Measurements from ENCODE around the gene TMEM51.
A peak's percentile ranks its signal among the peaks of the same experiment; 100 is the strongest.

TMEM51 gene

DNA sequence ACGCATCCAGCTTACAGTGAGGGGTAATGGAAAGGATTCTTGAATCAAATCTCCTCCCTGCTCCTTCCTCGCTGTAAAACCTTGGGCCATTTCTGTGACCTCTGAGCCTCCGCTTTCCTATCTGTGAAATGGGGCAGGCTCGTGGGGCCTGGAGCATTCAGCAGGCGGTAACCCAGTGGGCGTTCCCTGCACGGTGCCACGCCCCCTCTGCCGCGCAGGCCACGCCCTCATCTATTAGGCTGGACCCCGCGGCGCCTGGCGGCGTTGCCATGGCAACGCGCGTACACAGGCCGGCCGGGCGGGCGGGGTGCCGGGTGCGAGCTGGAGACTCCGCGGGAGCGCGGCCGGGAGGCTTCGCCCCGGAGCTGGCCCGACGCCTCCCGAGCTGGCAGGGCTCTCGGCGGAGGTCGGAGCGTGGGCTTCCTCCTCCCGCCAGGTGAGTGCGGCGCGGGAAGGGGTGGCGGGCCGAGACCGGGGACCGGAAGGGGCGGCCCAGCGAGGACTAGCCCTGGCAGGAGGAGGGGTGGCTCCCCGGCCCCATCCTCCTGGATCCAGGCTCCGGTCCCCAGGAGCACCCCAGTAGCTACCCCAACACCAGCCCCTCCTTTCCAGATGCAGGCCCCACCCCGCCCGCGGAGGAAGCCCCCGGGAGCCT lies 93.5 kb downstream of the TMEM51 start, which contains the start of gene FHAD1:
Gene FHAD1, plus strand, starts transcription at position 264 of the 655 bp plus-strand sequence. CDS start 4,562 bp downstream, outside the sequence.
- DNase-seq (ENCODE audit: low read depth) = peak; percentile 36

GRCh38 chr1:15248216-15248615 lies 94.7 kb downstream of the TMEM51 start:
- no peak for DNase-seq (ENCODE audit: low read depth)

DNA sequence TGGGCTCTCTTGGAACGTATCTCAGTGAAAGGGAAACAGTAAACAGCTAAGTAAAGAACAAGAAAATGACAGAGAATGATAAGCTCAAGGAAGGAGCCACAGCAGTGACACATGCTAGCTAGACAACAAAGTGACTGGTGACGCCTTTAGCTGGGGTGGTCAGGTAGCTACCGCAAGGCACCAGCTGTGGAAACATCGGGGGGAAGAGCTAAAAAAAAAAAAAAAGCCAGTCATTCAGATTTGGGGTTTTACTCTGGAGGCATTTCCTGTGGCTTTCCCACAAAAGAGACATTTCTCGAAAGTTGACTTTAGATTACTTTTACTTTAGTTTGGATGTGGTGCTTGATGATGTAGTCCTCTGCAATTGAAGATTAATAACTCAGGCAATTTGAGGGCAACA lies 95.5 kb downstream of the TMEM51 start:
- no peak for DNase-seq (ENCODE audit: low read depth)

GRCh38 chr1:15251857-15252835 lies 98.6 kb downstream of the TMEM51 start:
- no peak for DNase-seq (ENCODE audit: low read depth)

DNA sequence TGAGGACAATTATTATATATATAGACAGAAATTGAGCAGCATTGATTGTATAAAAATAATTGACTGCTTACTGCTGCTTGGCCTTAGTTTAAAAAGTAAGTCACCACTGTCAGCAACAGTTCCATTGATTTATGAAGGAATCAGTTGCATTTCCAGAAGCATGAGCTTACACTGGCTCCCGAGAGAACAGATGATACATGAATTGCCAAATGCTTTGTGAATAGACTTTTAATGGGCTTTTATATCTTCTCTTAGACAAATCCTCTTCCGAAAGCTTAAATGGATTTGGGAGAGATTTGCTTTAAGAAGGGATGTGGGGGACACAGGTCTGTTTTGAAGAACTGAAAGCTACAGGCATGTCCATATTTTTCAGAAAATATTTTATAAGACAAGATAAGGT lies 101.0 kb downstream of the TMEM51 start:
- no peak for DNase-seq (ENCODE audit: low read depth)

- DNase-seq (ENCODE audit: low read depth) = no peak
These were observed 102.1 kb downstream of the TMEM51 start for GRCh38 chr1:15255582-15256149.

GRCh38 chr1:15256584-15256983 lies 103.0 kb downstream of the TMEM51 start:
- DNase-seq (ENCODE audit: low read depth) = no peak

GRCh38 chr1:15257309-15257708 lies 103.8 kb downstream of the TMEM51 start:
- no peak for DNase-seq (ENCODE audit: low read depth)

GRCh38 chr1:15258833-15259621 lies 105.5 kb downstream of the TMEM51 start:
- DNase-seq (ENCODE audit: low read depth) = no peak

DNA sequence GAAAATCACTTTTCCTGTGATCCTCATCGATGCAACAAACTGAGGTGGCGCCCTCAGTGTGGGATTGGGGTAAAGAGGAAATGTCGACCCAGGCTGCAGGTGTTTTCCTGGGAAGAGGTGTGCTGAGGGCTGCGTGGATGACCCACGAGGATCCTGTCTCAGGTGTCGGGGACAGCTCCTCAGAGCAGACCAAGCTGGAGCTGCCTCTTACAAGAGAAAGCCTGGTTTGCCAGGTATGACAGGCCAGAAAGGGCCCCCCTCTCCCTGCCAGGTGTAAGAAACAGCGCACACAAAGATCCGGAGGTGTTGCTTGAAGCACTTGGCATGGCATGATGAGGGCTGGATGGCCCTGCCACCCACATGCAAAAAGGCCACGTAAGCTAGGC lies 106.1 kb downstream of the TMEM51 start:
- no peak for DNase-seq (ENCODE audit: low read depth)

DNA sequence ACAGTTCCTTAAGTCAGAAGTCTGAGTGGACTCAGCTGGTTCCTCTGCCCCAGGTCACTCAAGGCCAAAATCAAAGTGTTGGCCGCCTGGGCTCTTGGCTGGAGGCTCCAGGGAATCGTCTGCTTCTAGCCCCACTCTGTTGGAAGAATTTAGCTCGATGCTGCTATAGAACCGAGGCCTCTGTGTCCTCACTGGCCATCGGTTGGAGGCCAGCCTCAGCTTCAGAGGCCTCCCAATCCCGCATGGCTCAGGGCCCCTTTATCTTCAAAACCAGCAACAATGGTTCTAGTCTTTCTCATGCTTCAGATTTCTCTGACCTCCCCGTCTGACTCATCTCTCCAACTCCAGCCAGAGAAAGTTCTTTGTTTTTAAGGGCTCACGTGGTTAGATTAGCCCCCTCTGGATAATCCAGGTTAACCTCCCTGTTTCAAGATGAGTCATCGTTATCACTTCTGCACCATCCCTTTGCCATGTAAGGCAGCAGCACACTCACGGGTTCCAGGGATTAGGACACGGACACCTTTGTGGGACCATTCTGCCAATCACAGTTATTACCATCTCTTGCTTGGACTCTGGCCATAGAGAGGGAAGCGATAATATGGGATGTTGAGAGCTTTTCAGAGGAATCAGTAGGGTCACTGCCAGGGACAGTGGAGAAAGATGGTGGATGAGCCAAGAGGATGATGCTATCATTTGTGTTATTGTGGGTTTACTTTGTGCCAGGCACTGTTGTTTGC lies 107.0 kb downstream of the TMEM51 start:
- no peak for DNase-seq (ENCODE audit: low read depth)

DNA sequence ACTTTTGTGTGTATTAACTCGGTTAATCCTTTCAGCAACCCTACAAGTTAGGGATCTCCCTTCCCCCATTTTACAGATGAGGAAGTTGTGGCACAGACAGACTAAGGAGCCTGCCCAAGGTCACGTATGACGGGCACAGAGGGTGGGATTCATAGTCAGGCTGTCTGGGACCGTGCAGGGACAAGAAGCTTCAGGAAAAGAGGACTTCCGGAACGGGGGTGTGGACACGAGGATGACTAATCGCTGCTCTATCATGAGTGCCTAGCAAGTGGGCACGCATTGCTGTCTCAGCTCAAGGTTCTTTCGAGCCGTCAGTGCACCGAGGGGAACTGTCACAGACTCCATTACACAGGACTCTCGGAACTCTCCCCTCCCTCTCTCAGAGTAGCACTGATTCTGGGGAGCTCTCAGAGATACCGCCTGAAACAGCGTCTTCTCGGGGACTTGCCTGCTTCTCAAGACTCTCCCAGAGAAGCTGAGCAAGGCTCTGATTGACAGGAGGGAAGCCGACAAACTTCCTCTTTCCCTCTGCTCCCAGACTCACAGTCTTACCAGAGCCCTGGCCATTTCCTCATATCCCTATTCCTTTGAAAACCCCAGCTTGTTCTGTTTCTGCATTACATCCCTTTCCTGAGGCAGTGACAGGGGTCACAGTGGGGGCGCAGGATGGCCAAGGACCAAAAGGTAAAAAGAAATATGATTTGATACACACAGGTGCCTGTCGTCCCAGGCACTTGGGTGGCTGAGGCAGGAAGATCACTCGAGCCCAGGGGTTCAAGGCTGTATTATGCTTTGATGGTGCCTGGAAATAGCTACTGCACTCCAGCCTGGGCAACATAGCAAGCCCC lies 107.8 kb downstream of the TMEM51 start:
- DNase-seq (ENCODE audit: low read depth) = no peak

DNA sequence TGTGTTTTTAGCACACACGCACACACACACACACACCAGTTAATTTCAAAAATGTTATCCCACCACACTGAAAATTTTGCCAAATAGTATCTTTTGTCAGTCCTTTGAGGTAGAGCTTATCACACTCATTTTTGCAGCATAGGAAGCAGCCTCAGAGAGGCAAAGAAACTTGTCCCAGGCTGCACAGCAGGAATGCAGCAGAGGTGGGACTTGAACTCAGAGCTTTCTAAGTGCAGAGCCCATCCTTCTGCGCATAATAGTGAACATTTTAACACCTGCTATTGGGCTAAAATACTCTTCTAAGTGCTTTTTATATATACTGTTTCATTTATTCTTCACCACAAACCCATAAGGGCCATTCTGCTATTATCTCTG lies 108.4 kb downstream of the TMEM51 start:
- no peak for DNase-seq (ENCODE audit: low read depth)

- no peak for DNase-seq (ENCODE audit: low read depth)
These were observed 109.2 kb downstream of the TMEM51 start for GRCh38 chr1:15262706-15263105.

DNA sequence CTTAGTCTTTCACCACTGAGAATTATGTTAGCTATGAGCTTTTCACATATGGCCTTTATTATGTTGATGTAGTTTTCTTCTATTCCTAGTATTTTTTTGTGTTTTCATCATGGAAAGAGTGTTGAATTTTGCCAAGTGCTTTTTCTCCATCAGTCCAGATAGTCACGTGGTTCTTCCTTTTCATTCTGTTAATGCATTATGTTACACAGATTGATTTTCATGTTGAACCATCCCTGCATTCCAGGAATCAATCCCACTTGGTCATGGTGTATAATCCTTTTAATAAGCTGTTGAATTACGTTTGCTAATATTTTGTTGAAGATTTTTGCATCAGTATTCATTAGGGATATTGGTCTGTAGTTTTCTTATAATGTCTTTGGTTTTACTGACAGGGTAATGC lies 111.2 kb downstream of the TMEM51 start:
- DNase-seq (ENCODE audit: low read depth) = no peak

Data from fibroblast of gingiva (primary cell).